ENCODE data around the gene RGL1.

RGL1 gene

GRCh38 chr1:183885142-183885735 lies 80.3 kb downstream of the RGL1 start:
- in situ Hi-C loops (cut with MboI; ENCODE audit: low sequenced_read_pairs), result no loop called here

- in situ Hi-C loops (cut with MboI; ENCODE audit: low sequenced_read_pairs), result no loop called here
Measured at GRCh38 chr1:183886083-183886828, 81.3 kb downstream of the RGL1 start.

- in situ Hi-C loops (cut with MboI; ENCODE audit: low sequenced_read_pairs), result no loop called here
Measured at GRCh38 chr1:183886853-183887252, 81.9 kb downstream of the RGL1 start.

GRCh38 chr1:183887826-183888819 lies 83.2 kb downstream of the RGL1 start:
- in situ Hi-C loops (cut with MboI; ENCODE audit: low sequenced_read_pairs), result no loop called here

- in situ Hi-C loops (cut with MboI; ENCODE audit: low sequenced_read_pairs), result no loop called here
Measured at GRCh38 chr1:183889095-183889494, 84.2 kb downstream of the RGL1 start.

GRCh38 chr1:183891158-183891856 lies 86.4 kb downstream of the RGL1 start:
- in situ Hi-C loops (cut with MboI; ENCODE audit: low sequenced_read_pairs), result no loop called here

GRCh38 chr1:183892351-183892793 lies 87.5 kb downstream of the RGL1 start:
- in situ Hi-C loops (cut with MboI; ENCODE audit: low sequenced_read_pairs), result no loop called here

- in situ Hi-C loops (cut with MboI; ENCODE audit: low sequenced_read_pairs), result no loop called here
Measured at GRCh38 chr1:183893561-183894289, 88.8 kb downstream of the RGL1 start.

GRCh38 chr1:183894290-183894565 lies 89.3 kb downstream of the RGL1 start:
- in situ Hi-C loops (cut with MboI; ENCODE audit: low sequenced_read_pairs), result no loop called here

- in situ Hi-C loops (cut with MboI; ENCODE audit: low sequenced_read_pairs), result no loop called here
Measured at GRCh38 chr1:183896466-183897048, 91.6 kb downstream of the RGL1 start.

GRCh38 chr1:183898001-183898396 lies 93.1 kb downstream of the RGL1 start:
- in situ Hi-C loops (cut with MboI; ENCODE audit: low sequenced_read_pairs), result no loop called here

- in situ Hi-C loops (cut with MboI; ENCODE audit: low sequenced_read_pairs), result no loop called here
Measured at GRCh38 chr1:183898610-183899009, 93.7 kb downstream of the RGL1 start.

- in situ Hi-C loops (cut with MboI; ENCODE audit: low sequenced_read_pairs), result loop anchor here (25.0 kb wide), 1 partner anchor 240 kb away; the partner anchor contains the start of gene APOBEC4
Measured at GRCh38 chr1:183901748-183902330, 96.9 kb downstream of the RGL1 start.

GRCh38 chr1:183903101-183903500 lies 98.2 kb downstream of the RGL1 start:
- in situ Hi-C loops (cut with MboI; ENCODE audit: low sequenced_read_pairs), result loop anchor here (25.0 kb wide), 1 partner anchor 241 kb away; the partner anchor contains the start of gene APOBEC4

- in situ Hi-C loops (cut with MboI; ENCODE audit: low sequenced_read_pairs), result loop anchor here (25.0 kb wide), 1 partner anchor 243 kb away; the partner anchor contains the start of gene APOBEC4
Measured at GRCh38 chr1:183905508-183906113, 100.7 kb downstream of the RGL1 start.

- in situ Hi-C loops (cut with MboI; ENCODE audit: low sequenced_read_pairs), result loop anchor here (25.0 kb wide), 1 partner anchor 245 kb away; the partner anchor contains the start of gene APOBEC4
Measured at GRCh38 chr1:183907070-183907469, 102.2 kb downstream of the RGL1 start.

GRCh38 chr1:183908079-183908478 lies 103.2 kb downstream of the RGL1 start:
- in situ Hi-C loops (cut with MboI; ENCODE audit: low sequenced_read_pairs), result loop anchor here (25.0 kb wide), 1 partner anchor 246 kb away; the partner anchor contains the start of gene APOBEC4

- in situ Hi-C loops (cut with MboI; ENCODE audit: low sequenced_read_pairs), result loop anchor here (25.0 kb wide), 1 partner anchor 247 kb away; the partner anchor contains the start of gene APOBEC4
Measured at GRCh38 chr1:183909672-183910071, 104.8 kb downstream of the RGL1 start.

Data from HL-60/S4 treated with phorbol 12-myristate 13-acetate at 8.2 ng/mL for 4 days and 3 days (cell line).